ENCODE data around the gene SETDB1. TPM values are rescaled to one million over a fixed set of nuclear protein-coding genes. Genes with fewer than 3 reads are reported as not detected.
A peak's percentile ranks its signal among the peaks of the same experiment; 100 is the strongest.
"Not testable (repeated sequence)": the region's sequence is repeated elsewhere in the genome, so short reads cannot be mapped to it uniquely, and the experiment has no call there.

Gene SETDB1
- total RNA-seq, 1 donor from 2014 or later: 42.9 TPM

- DNase-seq (ENCODE audit: low read depth): not testable (repeated sequence)
Measured at GRCh38 chr1:150928775-150929174, 2.6 kb downstream of the SETDB1 start.

- peak; percentile 21 for DNase-seq (ENCODE audit: low read depth)
Measured at GRCh38 chr1:150931773-150932172, 5.6 kb downstream of the SETDB1 start.

- no peak for DNase-seq (ENCODE audit: low read depth)
Measured at GRCh38 chr1:150944856-150945255, 18.7 kb downstream of the SETDB1 start.

DNA sequence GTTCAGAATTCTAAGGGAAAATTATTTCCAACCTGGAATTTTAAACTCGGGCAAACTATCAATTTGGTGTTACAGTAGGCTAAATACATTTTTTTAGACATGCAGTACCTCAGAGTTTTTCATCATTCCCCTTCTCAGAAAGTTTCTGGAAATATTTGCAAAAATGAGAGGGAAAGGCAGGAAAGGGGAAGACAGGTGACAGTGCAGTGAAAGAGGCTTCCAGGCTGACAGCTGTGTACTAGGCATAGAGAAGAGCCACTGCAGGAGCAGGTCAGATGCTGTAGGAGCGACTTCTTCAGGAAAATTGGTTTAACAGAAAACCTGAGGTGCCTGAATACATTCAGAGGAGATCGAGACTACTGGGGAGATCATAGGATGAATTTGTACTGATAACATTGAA lies 28.5 kb downstream of the SETDB1 start:
- DNase-seq (ENCODE audit: low read depth): no peak

GRCh38 chr1:150955280-150955679 lies 29.1 kb downstream of the SETDB1 start:
- DNase-seq (ENCODE audit: low read depth): peak; percentile 5

DNA sequence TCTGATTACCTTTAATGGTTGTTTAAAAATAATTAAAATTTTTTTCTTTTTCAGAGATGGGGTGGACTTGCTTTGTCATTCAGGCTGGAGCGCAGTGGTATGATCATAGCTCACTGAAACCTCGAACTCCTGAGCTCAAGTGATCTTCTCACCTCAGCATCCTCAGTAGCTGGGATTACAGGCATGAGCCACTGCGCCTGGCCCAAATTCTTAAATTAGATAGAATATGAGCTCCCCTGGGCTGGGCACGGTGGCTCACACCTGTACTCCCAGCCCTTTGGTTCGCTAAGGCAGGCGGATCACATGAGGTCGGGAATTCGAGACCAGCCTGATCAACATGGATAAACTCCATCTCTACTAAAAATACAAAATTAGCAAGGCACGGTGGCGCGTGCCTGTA lies 31.5 kb downstream of the SETDB1 start:
- no peak for DNase-seq (ENCODE audit: low read depth)

GRCh38 chr1:150960646-150961045 lies 34.5 kb downstream of the SETDB1 start:
- no peak for DNase-seq (ENCODE audit: low read depth)

DNA sequence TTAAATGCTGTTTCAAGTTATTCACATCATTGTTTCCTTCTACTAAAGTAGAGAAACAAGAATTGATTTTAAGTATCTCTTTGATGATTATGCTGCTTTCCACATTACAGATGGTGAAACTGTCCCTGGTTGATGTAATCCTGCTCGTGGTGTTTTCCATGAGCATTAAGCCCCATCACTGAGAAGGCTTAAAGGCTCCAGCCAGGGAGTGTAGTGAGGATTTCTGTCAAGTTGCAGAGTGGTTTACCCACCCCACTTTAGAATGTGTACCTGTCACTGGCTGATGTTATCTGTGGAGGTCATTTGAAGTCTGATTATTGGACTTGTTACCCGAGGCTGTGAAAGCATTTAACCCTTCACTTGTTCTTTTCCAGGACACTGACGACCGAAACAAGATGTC lies 35.6 kb downstream of the SETDB1 start:
- DNase-seq (ENCODE audit: low read depth): no peak

- no peak for DNase-seq (ENCODE audit: low read depth)
Measured at GRCh38 chr1:150963321-150964163, 37.4 kb downstream of the SETDB1 start.

GRCh38 chr1:150964164-150964489 lies 38.0 kb downstream of the SETDB1 start:
- no peak for DNase-seq (ENCODE audit: low read depth)

DNA sequence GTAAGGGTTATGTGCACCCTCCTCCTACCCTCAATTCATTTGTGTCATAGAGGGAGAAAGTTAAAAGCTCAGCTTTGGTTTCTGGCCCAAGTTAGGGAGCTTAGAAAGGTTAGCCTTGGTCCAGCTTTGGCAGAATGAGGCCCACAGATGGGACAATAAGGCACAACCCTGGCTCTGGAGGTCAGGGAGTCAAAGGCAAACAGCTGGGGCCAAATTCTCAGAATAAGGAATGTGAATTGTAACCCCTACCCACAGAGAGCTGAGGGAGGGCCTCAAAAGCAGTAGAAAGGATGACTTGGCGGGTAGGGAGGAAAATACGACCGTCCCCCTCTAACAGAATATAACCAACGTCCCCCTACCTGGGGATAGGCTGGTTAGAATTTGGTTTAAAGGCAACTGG lies 39.4 kb downstream of the SETDB1 start:
- no peak for DNase-seq (ENCODE audit: low read depth)

DNA sequence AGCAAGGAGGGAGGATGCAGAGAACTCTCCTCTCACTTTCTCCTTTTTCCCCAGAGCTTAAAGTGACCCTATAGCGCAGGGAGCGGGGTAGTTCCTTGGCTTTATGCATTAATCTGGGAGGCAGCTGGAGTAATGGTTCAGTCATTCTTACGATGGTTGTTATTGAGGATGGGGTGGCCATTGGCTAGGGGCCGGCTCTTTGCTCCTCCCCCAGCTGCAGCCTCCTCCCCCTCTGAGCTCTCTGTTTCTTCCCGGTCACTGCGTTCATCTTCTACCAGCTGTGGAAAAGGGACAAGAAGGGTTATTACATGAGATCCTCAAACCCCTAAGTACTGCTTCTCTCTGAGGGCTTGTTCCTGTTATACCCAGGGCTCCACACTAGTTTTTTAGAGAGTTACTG lies 39.8 kb downstream of the SETDB1 start:
- no peak for DNase-seq (ENCODE audit: low read depth)

DNA sequence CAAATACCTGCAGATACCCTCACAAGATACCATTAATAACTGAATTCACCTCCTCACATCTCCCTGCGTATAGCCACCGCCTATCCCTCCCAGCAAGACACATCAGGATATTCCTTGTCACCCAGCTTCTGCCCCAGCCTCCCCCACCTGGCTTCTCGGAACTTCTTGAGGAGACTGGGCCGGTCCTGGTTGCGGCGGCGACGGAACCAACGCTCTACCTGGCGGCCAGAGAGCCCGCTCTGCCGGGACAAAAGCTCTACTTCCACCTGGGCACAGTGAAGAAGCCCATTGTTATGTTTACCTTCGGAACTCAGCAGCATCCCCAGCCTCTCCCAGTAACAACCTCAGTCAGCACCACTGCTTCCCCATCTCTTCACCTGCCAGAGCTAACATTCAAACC lies 41.8 kb downstream of the SETDB1 start:
- no peak for DNase-seq (ENCODE audit: low read depth)

DNA sequence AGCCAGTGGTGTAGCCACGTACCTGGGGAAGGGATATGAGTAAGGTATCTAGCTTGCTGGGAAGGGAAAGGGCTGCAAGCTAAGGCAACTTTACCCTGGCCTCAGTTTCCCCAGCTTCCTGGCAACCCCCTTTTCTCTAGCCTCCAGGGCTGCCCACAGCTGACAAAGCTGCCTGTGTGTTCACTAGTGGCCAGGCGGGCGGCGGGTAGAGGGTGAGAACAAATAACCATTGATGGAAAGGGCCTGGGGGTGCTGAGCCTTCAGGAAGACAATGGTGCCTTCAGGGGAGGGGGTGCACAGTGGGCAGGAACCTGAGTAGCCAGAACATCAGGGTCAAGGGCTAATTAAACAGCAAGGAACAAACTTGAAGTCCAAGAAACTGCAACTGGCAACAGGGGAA lies 42.3 kb downstream of the SETDB1 start:
- no peak for DNase-seq (ENCODE audit: low read depth)

DNA sequence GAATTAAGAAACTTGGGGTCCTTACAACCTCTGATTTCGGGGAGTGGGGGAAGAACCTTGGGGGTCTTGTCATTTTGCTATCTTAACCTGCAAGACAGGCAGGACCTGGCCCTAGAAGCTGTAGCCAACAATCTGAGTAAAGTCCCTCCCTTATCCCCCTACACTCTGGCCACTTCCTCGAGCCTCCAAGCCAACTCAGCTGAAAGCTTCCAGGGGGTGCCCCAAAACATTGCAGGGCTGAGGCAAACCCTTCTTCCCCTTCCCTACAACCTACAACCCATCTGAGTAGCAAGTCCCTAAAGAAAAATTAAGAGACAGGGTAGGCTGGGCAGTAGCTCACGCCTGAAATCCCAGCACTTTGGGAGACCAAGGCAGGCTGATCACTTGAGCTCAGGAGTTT lies 43.5 kb downstream of the SETDB1 start:
- no peak for DNase-seq (ENCODE audit: low read depth)

DNA sequence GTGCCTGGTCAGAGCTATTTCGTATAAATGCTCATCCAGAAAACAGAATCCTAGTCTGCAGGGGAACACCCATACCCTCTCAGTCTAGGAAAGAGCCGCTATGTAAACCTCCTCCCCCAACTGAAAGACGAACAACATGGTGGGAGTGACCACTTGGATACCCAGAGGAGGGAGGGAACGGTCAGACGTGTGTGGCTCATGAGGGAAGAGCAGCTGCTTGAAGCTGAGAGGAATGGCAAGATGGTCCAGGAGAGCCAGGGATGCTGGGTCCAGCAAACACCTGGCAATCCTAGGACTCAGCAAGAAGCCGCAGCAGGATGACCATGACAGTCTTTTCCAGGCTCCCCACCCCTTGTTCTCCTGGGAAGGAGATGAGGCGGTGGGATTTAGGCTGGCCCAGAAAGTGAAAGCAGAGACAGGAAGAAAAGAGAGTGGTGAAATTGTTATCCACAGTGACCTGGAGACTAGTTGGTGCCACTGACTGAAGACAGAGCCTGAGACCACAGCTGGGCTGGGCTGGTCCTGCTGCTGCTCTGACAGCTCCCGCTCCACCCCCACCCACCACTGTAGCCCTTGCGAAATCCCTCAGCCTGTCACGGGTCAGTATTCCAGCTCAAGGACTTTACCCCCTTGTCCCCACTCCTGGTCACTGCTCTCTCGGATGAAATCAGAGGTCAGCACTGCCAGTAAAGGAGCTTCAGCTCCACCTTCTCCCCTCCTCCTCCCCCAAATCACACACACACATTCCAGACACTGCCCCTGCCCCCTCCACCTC lies 44.8 kb downstream of the SETDB1 start:
- peak; percentile 68 for DNase-seq (ENCODE audit: low read depth)

- DNase-seq (ENCODE audit: low read depth): peak; percentile 44
Measured at GRCh38 chr1:150971583-150972416, 45.6 kb downstream of the SETDB1 start.

GRCh38 chr1:150972417-150972940 lies 46.3 kb downstream of the SETDB1 start:
- DNase-seq (ENCODE audit: low read depth): peak; percentile 43

DNA sequence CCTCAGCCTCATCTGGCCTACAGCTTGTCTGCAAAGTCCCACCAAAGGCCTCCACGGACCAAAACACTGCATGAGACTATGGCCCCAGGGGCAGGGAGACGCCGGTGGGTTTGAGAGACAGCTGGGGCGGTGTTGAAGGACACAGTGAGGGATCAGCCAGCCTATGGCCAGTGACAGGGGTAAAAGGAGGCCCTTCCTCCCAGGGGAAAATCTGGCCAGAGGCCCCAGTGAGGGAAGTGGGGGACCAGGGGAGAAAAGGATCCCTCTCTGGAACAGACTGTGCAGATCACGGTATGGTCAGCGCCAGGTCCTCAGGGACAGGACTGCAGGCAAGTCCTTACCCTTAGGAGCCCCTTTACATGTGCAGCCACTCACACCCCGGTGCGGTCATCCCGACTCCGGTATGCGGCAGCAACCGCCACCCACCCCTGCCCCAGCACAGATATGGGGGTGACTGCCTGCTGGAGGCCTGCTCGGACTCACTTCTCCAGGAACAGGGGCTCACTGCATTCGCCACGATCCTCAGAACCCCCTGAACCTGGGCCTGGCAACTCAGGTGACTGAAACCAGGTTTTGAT lies 47.2 kb downstream of the SETDB1 start:
- no peak for DNase-seq (ENCODE audit: low read depth)

DNA sequence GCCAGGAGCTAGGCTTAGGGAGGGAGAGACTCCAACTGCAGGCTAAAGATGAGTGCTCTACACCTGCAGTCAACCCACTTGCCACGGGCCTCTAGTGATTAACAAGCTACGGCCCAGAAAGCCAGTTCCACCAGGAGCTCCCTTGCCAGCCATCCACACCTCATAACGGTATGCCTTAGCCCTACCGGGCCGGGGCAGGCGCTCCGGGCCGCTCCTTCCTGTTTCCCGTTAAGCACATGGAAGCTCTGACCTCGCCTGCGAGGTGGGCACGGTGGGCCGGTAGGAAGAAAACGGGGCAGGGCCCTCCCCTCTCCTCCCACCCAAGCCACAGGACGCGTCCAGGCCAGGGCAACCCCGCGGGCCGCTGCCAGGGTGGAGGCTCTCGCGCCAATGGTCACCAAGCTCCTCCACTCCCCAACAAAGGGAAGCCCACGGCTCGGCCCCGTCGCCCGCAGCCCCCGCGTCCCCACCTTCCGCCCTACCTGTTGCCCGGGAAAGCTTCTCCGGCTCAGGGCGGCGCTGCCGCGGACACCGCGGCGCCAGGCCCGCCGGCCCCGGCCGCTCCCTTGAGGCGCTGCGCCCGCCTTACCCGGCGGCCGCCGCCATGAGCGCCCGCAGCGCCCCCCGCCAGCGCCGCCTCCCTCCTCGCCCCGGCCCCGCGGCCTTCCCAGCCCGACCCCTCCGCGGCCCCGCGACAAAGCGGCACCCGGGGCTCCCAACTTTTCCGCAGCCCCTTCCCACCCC lies 47.8 kb downstream of the SETDB1 start:
- DNase-seq (ENCODE audit: low read depth): peak; percentile 32
